Skeletal muscle cell (primary cell): ENCODE results near the gene PLD5.
A peak's percentile ranks its signal among the peaks of the same experiment; 100 is the strongest.
"Not testable (repeated sequence)": the region's sequence is repeated elsewhere in the genome, so short reads cannot be mapped to it uniquely, and the experiment has no call there.

Experiments
- DNase-seq: peaks from one replicate; pipeline ENCODE4 v3.0.0-alpha.2; 2010; ENCODE audit warnings: low read depth
- H3K4me3 ChIP-seq: 2 replicates; pipeline ENCODE4 v1.5.1; 2011; ENCODE audit warnings: low read depth, mild to moderate bottlenecking, control low read depth, low read length, moderate library complexity

PLD5 gene

GRCh38 chr1:242196914-242197313, 327.6 kb downstream of the PLD5 start:
- no peak for DNase-seq
- H3K4me3 ChIP-seq: no peak overlapping the region

GRCh38 chr1:242196101-242196500, 328.4 kb downstream of the PLD5 start:
- no peak overlapping the region for H3K4me3 ChIP-seq
- DNase-seq: no peak

GRCh38 chr1:242189591-242189990, 334.9 kb downstream of the PLD5 start:
- H3K4me3 ChIP-seq: no peak overlapping the region
- DNase-seq: no peak

GRCh38 chr1:242187816-242188215, 336.7 kb downstream of the PLD5 start:
- no peak for DNase-seq
- no peak overlapping the region for H3K4me3 ChIP-seq

GRCh38 chr1:242187171-242187570, 337.3 kb downstream of the PLD5 start:
- DNase-seq: no peak
- H3K4me3 ChIP-seq: no peak overlapping the region

- no peak overlapping the region for H3K4me3 ChIP-seq
- peak; percentile 17 for DNase-seq
These were observed 338.8 kb downstream of the PLD5 start for GRCh38 chr1:242185731-242186130.

- no peak for DNase-seq
- H3K4me3 ChIP-seq: no peak overlapping the region
These were observed 339.5 kb downstream of the PLD5 start for GRCh38 chr1:242184955-242185354.

- H3K4me3 ChIP-seq, DNase-seq: not testable (repeated sequence)
These were observed 344.7 kb downstream of the PLD5 start for GRCh38 chr1:242179767-242180166.

- H3K4me3 ChIP-seq: no peak overlapping the region
These were observed 345.4 kb downstream of the PLD5 start for GRCh38 chr1:242178924-242179708.

GRCh38 chr1:242178436-242178835, 346.1 kb downstream of the PLD5 start:
- no peak for DNase-seq
- no peak overlapping the region for H3K4me3 ChIP-seq

More at GRCh38 chr1:242178924-242179708, 345.4 kb downstream of the PLD5 start:
- DNase-seq: no peak

GRCh38 chr1:242162140-242162539, 362.4 kb downstream of the PLD5 start:
- DNase-seq: no peak
- no peak overlapping the region for H3K4me3 ChIP-seq

GRCh38 chr1:242147096-242147976, 377.2 kb downstream of the PLD5 start:
- H3K4me3 ChIP-seq: no peak overlapping the region
- no peak for DNase-seq

GRCh38 chr1:242146652-242147051, 377.8 kb downstream of the PLD5 start:
- H3K4me3 ChIP-seq: no peak overlapping the region
- DNase-seq: no peak

GRCh38 chr1:242140836-242141235, 383.7 kb downstream of the PLD5 start:
- no peak for DNase-seq
- no peak overlapping the region for H3K4me3 ChIP-seq

GRCh38 chr1:242139986-242140385, 384.5 kb downstream of the PLD5 start:
- H3K4me3 ChIP-seq: no peak overlapping the region
- DNase-seq: no peak

GRCh38 chr1:242139442-242139841, 385.1 kb downstream of the PLD5 start:
- H3K4me3 ChIP-seq: no peak overlapping the region
- no peak for DNase-seq

- no peak overlapping the region for H3K4me3 ChIP-seq
- DNase-seq: no peak
These were observed 390.7 kb downstream of the PLD5 start for GRCh38 chr1:242133796-242134195.

GRCh38 chr1:242133351-242133750, 391.1 kb downstream of the PLD5 start:
- H3K4me3 ChIP-seq: no peak overlapping the region
- DNase-seq: no peak

- no peak for DNase-seq
- H3K4me3 ChIP-seq: no peak overlapping the region
These were observed 392.2 kb downstream of the PLD5 start for GRCh38 chr1:242132121-242132817.

- H3K4me3 ChIP-seq: no peak overlapping the region
- no peak for DNase-seq
These were observed 395.5 kb downstream of the PLD5 start for GRCh38 chr1:242128951-242129502.
